ENCODE data around the gene GALNT18.

Gene GALNT18

GRCh38 chr11:11346303-11346702, 275.5 kb downstream of the GALNT18 start:
- no peak overlapping the region for H3K4me3 ChIP-seq (ENCODE audit: low read length)
- no peak for DNase-seq (ENCODE audit: low read depth)
- TF ChIP-seq CTCF (IDR thresholded peaks at IDR 0.05; ENCODE audit: insufficient read depth, low read depth, low read length, missing control alignments) = no peak

DNA sequence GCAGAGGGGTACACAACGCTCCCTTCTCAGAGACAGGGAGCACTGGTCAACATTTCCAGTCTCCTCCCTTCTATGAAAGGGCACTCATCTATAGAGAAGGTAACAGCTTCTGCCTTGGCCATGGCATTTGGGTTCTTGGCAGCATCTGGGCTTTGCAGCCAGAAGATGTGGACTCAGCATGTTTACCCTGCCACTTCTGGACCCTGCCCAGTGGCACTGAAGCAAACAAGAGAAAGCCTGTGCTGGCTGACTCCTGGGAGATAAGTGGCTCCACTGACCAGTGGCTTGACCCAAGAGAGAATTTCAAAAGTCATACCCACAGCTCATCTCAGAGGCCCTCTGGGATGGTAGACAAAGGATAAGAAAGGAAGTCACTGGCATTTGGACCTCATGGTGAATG, 276.7 kb downstream of the GALNT18 start:
- no peak for TF ChIP-seq CTCF (IDR thresholded peaks at IDR 0.05; ENCODE audit: insufficient read depth, low read depth, low read length, missing control alignments)
- no peak for DNase-seq (ENCODE audit: low read depth)
- H3K4me3 ChIP-seq (ENCODE audit: low read length) = no peak overlapping the region

- no peak for TF ChIP-seq CTCF (IDR thresholded peaks at IDR 0.05; ENCODE audit: insufficient read depth, low read depth, low read length, missing control alignments)
- H3K4me3 ChIP-seq (ENCODE audit: low read length) = no peak overlapping the region
- peak; percentile 16 for DNase-seq (ENCODE audit: low read depth)
These were observed 277.8 kb downstream of the GALNT18 start for GRCh38 chr11:11344045-11344444.

DNA sequence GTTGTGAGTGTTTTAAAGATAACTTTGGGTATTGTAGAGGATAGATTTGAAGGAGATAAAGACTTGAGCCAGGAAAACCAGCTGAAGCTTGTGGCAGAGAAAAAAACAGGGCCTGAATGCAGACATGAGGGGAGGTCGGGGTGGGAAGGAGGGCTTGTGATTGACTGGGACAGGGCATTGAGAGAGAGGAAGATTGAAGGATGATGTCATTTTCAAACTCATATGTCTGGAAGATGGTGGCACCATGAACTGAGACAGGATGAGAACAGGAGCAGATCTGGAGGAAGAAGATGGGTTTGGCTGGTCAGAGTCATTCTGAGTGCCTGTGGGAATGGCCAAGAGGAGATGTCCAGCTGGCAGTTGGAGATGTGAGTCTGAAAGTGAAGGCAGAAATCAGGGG, 283.5 kb downstream of the GALNT18 start:
- DNase-seq (ENCODE audit: low read depth) = no peak
- no peak for TF ChIP-seq CTCF (IDR thresholded peaks at IDR 0.05; ENCODE audit: insufficient read depth, low read depth, low read length, missing control alignments)

DNA sequence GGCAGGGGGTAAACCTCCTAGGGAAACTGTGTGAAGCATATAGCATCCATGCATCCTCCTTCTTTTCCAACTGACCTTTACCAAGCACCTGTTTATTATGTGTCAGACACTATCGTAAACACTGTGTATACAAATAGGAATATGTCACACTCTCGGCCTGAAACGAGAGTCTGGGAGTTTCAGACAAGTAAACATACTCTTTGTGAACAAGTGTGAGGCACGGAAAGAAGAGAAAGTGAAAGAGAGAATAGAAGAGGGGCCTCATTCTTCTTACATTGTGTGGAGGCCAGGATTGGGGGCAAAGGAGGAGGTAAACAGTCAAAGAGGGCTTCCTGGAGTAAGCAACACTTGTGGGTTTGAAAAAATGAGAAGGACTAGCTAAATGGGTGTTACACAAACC, 285.1 kb downstream of the GALNT18 start:
- no peak for TF ChIP-seq CTCF (IDR thresholded peaks at IDR 0.05; ENCODE audit: insufficient read depth, low read depth, low read length, missing control alignments)

More for the DNA sequence above, 283.5 kb downstream of the GALNT18 start:
- no peak overlapping the region for H3K4me3 ChIP-seq (ENCODE audit: low read length)

DNA sequence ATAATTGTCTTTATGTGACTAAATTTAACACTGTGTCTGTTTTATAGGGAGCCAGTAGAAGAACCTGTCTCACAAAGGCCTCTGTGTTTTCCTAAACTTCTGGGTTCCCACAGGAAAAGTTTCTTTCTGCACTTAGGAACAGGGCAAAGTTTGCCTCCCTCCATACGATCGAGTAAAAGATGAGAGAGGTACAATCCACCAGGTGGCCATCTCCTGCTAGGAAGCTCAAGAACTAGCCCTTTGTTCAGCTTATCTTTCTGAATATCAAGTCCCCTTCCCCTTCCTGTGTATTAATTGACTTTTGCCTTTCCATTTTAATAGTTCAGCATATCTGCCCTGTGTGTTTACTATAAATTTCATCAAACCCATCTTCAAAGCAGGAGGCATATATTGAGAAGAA, 286.8 kb downstream of the GALNT18 start:
- no peak for DNase-seq (ENCODE audit: low read depth)
- H3K4me3 ChIP-seq (ENCODE audit: low read length) = no peak overlapping the region
- TF ChIP-seq CTCF (IDR thresholded peaks at IDR 0.05; ENCODE audit: insufficient read depth, low read depth, low read length, missing control alignments) = no peak

More for the DNA sequence above, 285.1 kb downstream of the GALNT18 start:
- no peak for DNase-seq (ENCODE audit: low read depth)
- H3K4me3 ChIP-seq (ENCODE audit: low read length) = no peak overlapping the region

DNA sequence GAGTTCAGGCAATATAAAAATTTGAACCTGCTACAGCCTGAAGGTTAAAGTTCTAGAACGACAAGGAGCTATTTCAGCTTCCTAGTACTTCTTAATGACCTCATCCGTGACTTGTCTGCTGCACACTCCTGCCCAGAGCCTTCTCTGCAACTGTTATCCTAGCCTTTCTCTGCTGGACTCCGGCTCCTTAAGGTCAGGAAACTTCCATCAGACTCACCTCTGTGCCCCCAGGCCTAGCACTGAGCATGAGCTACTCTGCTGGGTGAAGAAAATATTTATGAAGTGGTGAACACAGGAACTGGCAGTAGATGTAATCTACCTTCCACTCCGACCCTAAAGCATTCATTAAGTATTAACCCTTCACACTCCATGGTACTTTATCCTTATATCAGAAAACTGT, 287.2 kb downstream of the GALNT18 start:
- DNase-seq (ENCODE audit: low read depth) = no peak
- H3K4me3 ChIP-seq (ENCODE audit: low read length) = no peak overlapping the region
- no peak for TF ChIP-seq CTCF (IDR thresholded peaks at IDR 0.05; ENCODE audit: insufficient read depth, low read depth, low read length, missing control alignments)

All from epithelial cell of esophagus (primary cell).